ENCODE results near the gene PLXND1.
A peak's percentile ranks its signal among the peaks of the same experiment; 100 is the strongest.

The PLXND1 gene

GRCh38 chr3:129632977-129633376 lies 26.5 kb upstream of the PLXND1 start:
- no peak for DNase-seq
- in situ Hi-C loops (cut with HindIII; ENCODE audit: low pct_ligation_motif_present, low pct_unique_long_range_greater_than_20kb, low sequenced_read_pairs), result no loop called here

- in situ Hi-C loops (cut with HindIII; ENCODE audit: low pct_ligation_motif_present, low pct_unique_long_range_greater_than_20kb, low sequenced_read_pairs), result no loop called here
Measured at GRCh38 chr3:129632556-129632955, 26.1 kb upstream of the PLXND1 start.

GRCh38 chr3:129632056-129632455 lies 25.6 kb upstream of the PLXND1 start:
- in situ Hi-C loops (cut with HindIII; ENCODE audit: low pct_ligation_motif_present, low pct_unique_long_range_greater_than_20kb, low sequenced_read_pairs), result no loop called here
- no peak for DNase-seq

More at GRCh38 chr3:129632556-129632955, 26.1 kb upstream of the PLXND1 start:
- no peak for DNase-seq

DNA sequence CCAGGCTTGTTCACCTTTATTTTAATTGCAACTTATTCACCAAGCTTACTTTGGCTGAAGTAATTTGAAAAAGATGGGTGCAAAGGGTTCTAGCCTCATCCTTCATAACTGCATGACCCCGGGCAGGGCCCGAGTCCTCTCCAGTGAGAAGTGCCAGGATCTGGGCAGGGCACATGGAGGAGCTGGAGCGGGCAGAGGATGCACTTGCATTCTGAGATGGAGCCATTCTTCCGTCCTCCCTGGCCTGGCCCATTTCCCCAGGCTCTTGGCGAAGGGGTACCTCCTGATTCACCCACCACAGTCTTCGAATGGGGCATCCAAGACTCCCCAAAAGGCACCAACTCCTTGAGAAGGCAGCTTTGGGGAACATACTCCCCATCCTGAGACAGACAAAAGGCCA lies 22.5 kb upstream of the PLXND1 start:
- DNase-seq, result no peak
- in situ Hi-C loops (cut with HindIII; ENCODE audit: low pct_ligation_motif_present, low pct_unique_long_range_greater_than_20kb, low sequenced_read_pairs), result no loop called here

DNA sequence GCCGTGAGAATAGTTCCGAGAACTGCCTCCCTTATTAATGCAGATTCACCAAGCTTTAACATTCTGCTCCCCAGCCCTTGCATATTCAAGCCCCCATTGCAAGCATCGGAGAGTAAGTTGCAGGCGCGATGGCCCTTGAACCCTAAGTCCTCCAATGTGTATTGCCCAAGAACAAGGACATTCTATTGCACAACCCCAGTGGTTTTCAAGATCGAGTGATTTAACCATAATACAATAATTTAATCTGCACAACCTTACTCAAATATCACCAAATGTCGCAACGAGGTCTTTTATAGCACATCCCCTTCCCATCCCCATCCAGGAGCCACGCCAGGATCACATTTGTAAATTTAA lies 21.7 kb upstream of the PLXND1 start:
- in situ Hi-C loops (cut with HindIII; ENCODE audit: low pct_ligation_motif_present, low pct_unique_long_range_greater_than_20kb, low sequenced_read_pairs), result no loop called here
- no peak for DNase-seq

DNA sequence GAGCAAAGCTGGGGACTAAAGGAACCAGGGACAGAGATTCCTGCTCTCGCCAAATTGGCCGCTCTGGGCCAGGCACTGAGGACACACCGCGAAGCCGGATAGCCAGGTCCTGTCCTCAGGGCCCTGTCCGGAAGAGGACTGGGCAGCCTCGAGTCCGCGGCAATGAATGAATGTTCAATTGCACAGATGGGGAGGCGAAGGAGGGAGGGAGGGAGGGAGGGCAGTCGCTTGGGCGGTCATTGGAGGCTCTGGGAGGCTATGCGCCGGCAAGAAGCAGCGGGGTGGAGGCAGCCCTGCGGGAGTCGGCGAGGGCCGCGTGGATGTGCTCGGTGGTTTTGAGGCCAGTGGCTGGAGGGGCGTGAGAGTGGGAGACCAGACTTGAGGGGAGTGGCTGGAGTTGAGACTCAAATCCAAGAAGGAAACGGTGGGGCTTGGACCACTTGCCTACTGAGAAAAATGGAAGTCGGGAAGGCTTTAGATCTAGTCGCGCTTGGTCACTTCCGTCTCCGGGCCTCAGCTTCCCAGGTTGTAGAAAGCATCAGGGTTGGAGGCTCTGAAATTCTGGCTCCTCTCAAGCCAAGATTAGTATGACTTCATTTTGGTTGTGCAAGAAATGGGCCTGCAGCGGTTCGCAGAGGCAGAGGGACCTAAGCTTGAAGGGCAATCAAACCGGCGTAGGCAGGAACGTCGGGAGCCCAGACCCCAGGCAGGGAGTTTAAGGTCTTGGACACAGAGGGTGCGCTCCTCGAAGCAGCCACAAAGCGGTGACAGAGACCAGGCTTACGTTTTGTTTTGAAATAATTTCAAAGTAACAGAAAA lies 21.1 kb upstream of the PLXND1 start:
- DNase-seq, result peak; percentile 80
- in situ Hi-C loops (cut with HindIII; ENCODE audit: low pct_ligation_motif_present, low pct_unique_long_range_greater_than_20kb, low sequenced_read_pairs), result no loop called here

DNA sequence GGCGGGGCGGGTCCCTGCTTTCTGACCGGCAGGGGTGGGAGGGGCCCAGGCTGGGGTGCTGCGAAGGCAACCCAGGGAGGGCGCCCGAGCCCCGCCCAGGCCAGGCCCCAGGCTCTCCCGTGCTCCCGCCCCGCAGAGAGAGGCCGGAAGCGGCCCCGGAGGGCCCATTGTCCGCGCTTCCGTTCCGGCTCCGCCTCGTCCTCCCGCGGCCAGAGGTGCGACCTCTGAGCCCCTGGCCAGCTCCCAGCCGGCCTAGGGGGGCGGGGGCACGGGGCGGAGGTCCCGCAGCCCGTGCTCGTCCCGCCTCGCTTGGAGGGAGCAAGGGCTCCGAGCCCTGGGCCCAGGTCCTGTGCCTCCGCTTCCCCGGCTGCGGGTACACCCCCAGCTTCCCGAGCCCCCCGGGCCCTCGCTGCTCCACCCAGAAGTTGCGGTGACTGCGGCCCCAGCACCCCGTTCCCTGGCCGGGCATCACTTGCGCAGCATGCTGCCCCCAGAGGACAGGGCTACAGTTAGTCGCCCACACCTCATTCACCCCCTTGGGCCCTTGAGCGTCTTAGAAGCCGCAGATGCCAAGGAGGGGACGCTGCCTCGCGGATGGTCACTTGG lies 20.4 kb upstream of the PLXND1 start:
- DNase-seq, result peak; percentile 90
- in situ Hi-C loops (cut with HindIII; ENCODE audit: low pct_ligation_motif_present, low pct_unique_long_range_greater_than_20kb, low sequenced_read_pairs), result no loop called here

GRCh38 chr3:129625072-129625874 lies 18.8 kb upstream of the PLXND1 start:
- DNase-seq, result peak; percentile 28
- in situ Hi-C loops (cut with HindIII; ENCODE audit: low pct_ligation_motif_present, low pct_unique_long_range_greater_than_20kb, low sequenced_read_pairs), result no loop called here

DNA sequence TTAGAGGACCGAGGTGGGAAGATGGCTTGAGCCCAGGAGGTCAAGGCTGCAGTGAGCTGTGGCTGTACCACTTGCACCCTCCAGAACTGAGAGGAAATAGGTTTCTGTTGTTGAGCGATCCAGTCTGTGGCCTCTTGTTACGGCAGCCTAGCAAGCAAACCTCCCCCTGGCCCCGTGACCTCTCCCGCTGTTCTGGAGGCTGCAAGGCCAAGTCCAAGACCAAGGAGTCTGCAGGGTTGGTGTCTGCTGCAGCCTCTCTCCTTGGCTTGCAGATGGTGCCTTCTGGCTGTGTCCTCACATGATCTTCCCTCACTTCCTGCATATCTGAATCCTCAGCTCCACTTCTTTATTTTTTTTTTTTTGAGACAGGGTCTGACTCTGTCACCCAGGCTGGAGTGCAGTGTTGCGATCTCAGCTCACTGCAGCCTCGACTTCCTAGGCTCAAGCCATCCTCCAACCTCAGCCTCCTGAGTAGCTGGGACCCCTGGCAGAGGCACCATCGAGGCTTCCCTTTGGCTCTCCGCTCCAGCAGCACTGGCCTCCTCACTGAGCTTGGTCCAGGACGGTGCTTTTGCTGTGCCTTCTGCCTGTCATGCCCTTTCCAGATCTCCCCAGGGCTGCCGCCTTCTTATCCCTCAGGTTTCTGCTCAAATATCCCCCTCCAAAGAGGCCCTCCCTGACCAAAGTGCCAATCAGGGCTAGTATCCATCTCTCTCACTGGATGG lies 18.0 kb upstream of the PLXND1 start:
- DNase-seq, result no peak
- in situ Hi-C loops (cut with HindIII; ENCODE audit: low pct_ligation_motif_present, low pct_unique_long_range_greater_than_20kb, low sequenced_read_pairs), result no loop called here

DNA sequence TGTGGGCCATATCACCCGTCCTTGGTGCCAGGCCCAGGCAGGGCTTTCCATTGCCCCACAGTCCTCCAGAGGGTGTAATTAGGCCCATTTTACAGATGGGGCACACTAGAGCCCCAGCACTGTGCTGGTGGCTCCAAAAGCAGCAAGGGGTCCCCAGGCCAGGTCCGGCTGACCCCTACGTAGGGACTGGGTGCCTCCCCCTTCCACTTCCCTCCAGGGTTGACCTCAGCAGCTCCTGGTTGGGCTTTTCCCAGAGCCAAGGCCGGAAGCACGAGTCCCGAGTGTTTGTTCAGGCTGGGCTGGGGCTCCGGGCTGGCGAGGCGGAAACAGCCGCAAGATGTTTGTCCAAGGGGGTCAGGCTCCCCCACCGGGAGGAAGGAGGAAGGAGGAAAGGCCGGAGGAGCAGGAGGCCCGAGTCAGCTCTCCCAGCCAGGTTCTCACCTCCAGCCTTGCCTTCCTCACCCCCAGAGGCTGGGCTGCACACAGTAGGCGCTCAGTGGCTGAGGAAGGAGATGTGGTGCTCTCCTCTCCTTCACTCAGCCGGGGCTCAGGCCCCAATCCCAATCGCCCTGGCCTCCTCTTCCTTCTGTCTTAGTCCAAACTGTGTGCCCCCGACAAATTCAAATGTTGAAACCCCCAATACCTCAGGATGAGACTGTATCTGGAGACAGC lies 17.1 kb upstream of the PLXND1 start:
- no peak for DNase-seq
- in situ Hi-C loops (cut with HindIII; ENCODE audit: low pct_ligation_motif_present, low pct_unique_long_range_greater_than_20kb, low sequenced_read_pairs), result no loop called here

DNA sequence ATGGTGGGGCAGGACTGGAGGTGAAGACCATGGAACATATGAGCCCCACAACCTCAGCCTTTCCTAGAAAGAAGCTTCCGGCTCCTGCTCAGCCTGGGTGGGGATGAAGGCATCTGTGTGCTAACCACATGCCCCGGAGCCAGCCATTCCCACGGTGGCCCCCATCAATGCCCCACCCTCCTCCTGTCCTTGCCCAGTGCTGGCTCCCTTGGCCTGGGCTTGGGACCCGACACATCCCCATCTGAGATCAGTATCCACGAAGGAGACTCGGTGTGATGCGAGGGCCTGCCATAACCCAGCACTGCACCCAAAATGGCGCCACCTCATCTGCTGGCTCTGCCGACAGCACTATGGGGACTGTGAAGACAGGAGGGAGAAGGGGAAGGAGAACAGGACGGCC lies 16.5 kb upstream of the PLXND1 start:
- in situ Hi-C loops (cut with HindIII; ENCODE audit: low pct_ligation_motif_present, low pct_unique_long_range_greater_than_20kb, low sequenced_read_pairs), result no loop called here

GRCh38 chr3:129622226-129622874 lies 15.9 kb upstream of the PLXND1 start:
- DNase-seq, result no peak
- in situ Hi-C loops (cut with HindIII; ENCODE audit: low pct_ligation_motif_present, low pct_unique_long_range_greater_than_20kb, low sequenced_read_pairs), result no loop called here

More for the DNA sequence above, 16.5 kb upstream of the PLXND1 start:
- DNase-seq, result no peak

DNA sequence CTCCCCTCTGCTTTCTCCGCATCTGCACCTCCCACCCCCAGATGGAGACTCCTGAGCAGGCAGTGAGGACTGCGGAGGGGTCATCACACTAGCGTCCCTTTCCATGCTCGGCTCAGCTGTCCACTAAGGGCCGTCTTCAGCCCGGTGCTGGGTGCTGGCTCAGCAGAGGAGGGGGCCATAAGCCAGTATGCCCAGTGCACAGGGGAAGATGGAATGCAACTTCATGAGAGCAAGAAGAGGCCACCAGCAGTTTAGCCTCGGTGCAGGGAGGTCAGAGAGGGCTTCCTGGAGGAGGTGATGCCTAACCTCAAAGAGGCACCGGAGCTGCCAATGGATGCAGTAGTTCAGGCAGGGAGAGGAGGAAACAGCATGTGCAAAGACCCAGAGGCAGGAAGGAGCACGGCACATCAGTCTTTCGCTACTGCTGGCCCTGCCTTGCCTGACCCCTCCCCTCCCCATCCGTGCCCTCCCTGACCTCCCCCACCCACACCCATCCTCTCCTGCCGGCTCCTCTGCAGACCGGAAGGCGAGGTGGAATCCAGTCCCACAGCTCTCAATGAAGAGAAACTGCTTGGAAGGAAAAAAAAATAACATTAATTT lies 15.2 kb upstream of the PLXND1 start:
- DNase-seq, result no peak
- in situ Hi-C loops (cut with HindIII; ENCODE audit: low pct_ligation_motif_present, low pct_unique_long_range_greater_than_20kb, low sequenced_read_pairs), result no loop called here

- in situ Hi-C loops (cut with HindIII; ENCODE audit: low pct_ligation_motif_present, low pct_unique_long_range_greater_than_20kb, low sequenced_read_pairs), result no loop called here
- no peak for DNase-seq
Measured at GRCh38 chr3:129620828-129621559, 14.5 kb upstream of the PLXND1 start.

DNA sequence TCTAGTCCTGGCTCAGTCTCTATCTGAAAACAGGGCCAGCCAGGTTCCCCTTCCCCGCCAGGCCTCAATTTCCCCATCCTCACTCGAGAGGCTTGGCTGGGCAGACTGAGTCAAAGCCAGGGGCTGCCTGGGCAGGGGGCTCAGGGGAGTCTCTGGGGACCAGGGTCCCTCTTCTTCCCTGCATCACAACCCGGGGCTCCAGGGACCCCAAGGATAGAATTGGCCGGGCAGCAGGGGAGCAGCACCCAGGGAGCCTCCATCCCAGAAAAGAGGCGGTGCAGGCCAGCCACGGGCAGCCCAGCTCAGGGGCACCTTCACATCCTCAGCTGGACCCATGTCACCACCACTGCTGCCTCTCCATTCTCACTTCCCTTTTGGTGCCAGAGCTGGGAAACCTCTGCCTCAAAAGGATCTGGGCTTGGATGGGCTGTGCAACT lies 13.3 kb upstream of the PLXND1 start:
- in situ Hi-C loops (cut with HindIII; ENCODE audit: low pct_ligation_motif_present, low pct_unique_long_range_greater_than_20kb, low sequenced_read_pairs), result no loop called here
- DNase-seq, result no peak

DNA sequence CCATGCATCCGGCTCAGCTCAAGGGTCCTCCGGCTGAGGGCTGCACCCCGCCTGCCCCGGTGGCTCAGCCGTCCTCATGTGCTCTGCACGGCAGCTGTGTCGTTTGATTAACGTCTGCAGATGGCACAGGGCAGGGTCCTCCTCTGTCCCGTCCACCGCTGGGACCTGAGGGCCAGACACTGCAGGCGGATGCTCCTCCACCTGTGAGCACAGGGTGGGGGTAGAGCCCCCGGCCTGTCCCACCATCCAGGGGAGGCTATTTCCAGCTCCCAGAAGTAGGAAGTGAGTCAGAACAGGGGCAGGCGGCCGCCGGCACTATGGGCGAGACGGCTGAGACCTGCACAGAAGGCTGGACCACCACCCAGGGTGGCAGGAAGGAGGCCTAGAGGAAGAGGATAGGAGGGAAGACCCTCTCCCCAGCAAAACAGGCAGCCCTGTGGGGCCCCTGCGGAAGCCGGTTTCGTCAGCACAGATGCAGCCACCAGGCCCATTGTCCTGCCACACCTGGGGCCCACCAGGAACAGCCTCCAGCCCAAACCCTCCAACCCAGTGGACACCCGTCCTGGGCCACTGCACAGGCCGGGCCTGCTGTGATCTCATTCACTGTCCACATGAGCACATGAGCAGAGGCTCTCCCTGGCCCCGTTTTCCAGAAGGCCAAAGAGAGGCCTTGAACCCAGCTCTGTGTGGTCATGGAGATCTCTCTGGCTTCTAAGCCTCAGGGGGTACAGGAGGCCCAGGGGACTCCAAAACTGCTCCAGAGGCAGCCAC lies 12.6 kb upstream of the PLXND1 start:
- in situ Hi-C loops (cut with HindIII; ENCODE audit: low pct_ligation_motif_present, low pct_unique_long_range_greater_than_20kb, low sequenced_read_pairs), result no loop called here
- no peak for DNase-seq

Measured in ACHN (cell line).